Peyer's patch (tissue), 4 donors: ENCODE results near the gene PCTP. TPM values are rescaled to one million over a fixed set of nuclear protein-coding genes. Genes with fewer than 3 reads are reported as not detected.

Experiments
- DNase-seq, 3 donors: peaks; one replicate each; pipeline ENCODE4 v3.0.0-alpha.2; 2017 to 2019
- H3K27ac ChIP-seq, 4 donors: fragments of 200-600 bp; sonication (generic); one replicate each; pipeline ENCODE4 v1.5.1; 2016 to 2019
- H3K27me3 ChIP-seq, 2 donors: fragments of 200-600 bp; sonication (generic); one replicate each; pipeline ENCODE4 v1.5.1; 2019
- H3K36me3 ChIP-seq, 3 donors: fragments of 200-600 bp; sonication (generic); one replicate each; pipeline ENCODE4 v1.5.1; 2016 to 2019
- H3K4me1 ChIP-seq, 4 donors: fragments of 200-600 bp; sonication (generic); one replicate each; pipeline ENCODE4 v1.5.1; 2016 to 2019
- H3K4me3 ChIP-seq, 4 donors: fragments of 200-600 bp; sonication (generic); 1 replicate in 3 of 4; 2 replicates in 1 of 4; pipeline ENCODE4 v1.5.1; 2016 to 2019; ENCODE audit warnings: mild to moderate bottlenecking in 1 of 4
- H3K9me3 ChIP-seq, 4 donors: fragments of 200-600 bp; sonication (generic); one replicate each; pipeline ENCODE4 v1.5.1; 2016 to 2019; ENCODE audit warnings: mild to moderate bottlenecking in 1 of 4
- CTCF ChIP-seq, 6 experiments: fragments of 450-650 bp in 4 of 6; fragments of 200-600 bp in 2 of 6; sonication (generic) in 1 of 6; IDR thresholded peaks; one replicate each; pipeline ENCODE4 v1.5.1; 2017 to 2019; ENCODE audit warnings: antibody characterized with exemption in 6 of 6, mild to moderate bottlenecking in 3 of 6, moderate library complexity in 1 of 6
- POLR2A ChIP-seq, 2 donors: fragments of 450-650 bp; IDR thresholded peaks; one replicate each; pipeline ENCODE4 v1.5.1; 2017; ENCODE audit warnings: antibody characterized with exemption in 2 of 2, mild to moderate bottlenecking in 2 of 2, moderate library complexity in 2 of 2
- total RNA-seq, 4 donors: library from RNA; depleted of rRNA; stranded (reverse); fragments of >200 nt; gene quantifications; one replicate each; pipeline ENCODE4 v1.1.0, GENCODE V29; 2016

Gene PCTP
- total RNA-seq, 4 donors from 2014 or later = 16.0 to 35.5 (median 26.5) TPM

GRCh38 chr17:55772086-55772485, 21.2 kb downstream of the PCTP start:
- H3K36me3 ChIP-seq = peaks cover 0 to 70% (median 0%) of the 10 kb centered on the region in 3 donors

GRCh38 chr17:55773671-55774070, 22.8 kb downstream of the PCTP start:
- H3K4me3 ChIP-seq = no peak overlapping the region
- peaks cover 0 to 5% (median 0%) of the 10 kb centered on the region in 4 donors for H3K4me1 ChIP-seq
- H3K9me3 ChIP-seq = no peaks in the 10 kb centered on the region
- H3K27ac ChIP-seq = no peak overlapping the region
- TF ChIP-seq POLR2A (IDR thresholded peaks at IDR 0.05) = no peak
- TF ChIP-seq CTCF (IDR thresholded peaks at IDR 0.05) = no peak
- DNase-seq = no peak
- peaks cover 0 to 66% (median 0%) of the 10 kb centered on the region in 3 donors for H3K36me3 ChIP-seq
- H3K27me3 ChIP-seq = no peaks in the 10 kb centered on the region

More at GRCh38 chr17:55772086-55772485, 21.2 kb downstream of the PCTP start:
- TF ChIP-seq CTCF (IDR thresholded peaks at IDR 0.05) (no peak), POLR2A (IDR thresholded peaks at IDR 0.05) (no peak)
- Histone ChIP-seq H3K27me3 (no peaks in the 10 kb centered on the region), H3K27ac (no peak overlapping the region), H3K9me3 (no peaks in the 10 kb centered on the region), H3K4me3 (no peak overlapping the region), H3K4me1 (peaks cover 0 to 5% (median 0%) of the 10 kb centered on the region in 4 donors)
- no peak for DNase-seq

GRCh38 chr17:55774846-55775271, 24.0 kb downstream of the PCTP start:
- Histone ChIP-seq H3K4me3 (no peak overlapping the region), H3K36me3 (peaks cover 0 to 58% (median 0%) of the 10 kb centered on the region in 3 donors), H3K27ac (no peak overlapping the region), H3K4me1 (no peaks in the 10 kb centered on the region), H3K9me3 (no peaks in the 10 kb centered on the region), H3K27me3 (no peaks in the 10 kb centered on the region)
- TF ChIP-seq CTCF (IDR thresholded peaks at IDR 0.05) (no peak), POLR2A (IDR thresholded peaks at IDR 0.05) (no peak)
- no peak for DNase-seq

GRCh38 chr17:55776271-55776670, 25.4 kb downstream of the PCTP start:
- no peaks in the 10 kb centered on the region for H3K27me3 ChIP-seq
- TF ChIP-seq POLR2A (IDR thresholded peaks at IDR 0.05) (no peak), CTCF (IDR thresholded peaks at IDR 0.05) (no peak)
- H3K27ac ChIP-seq = no peak overlapping the region
- H3K9me3 ChIP-seq = no peaks in the 10 kb centered on the region
- H3K4me3 ChIP-seq = no peak overlapping the region
- no peaks in the 10 kb centered on the region for H3K4me1 ChIP-seq
- peaks cover 0 to 54% (median 0%) of the 10 kb centered on the region in 3 donors for H3K36me3 ChIP-seq
- DNase-seq = no peak

GRCh38 chr17:55777471-55777971, 26.7 kb downstream of the PCTP start:
- Histone ChIP-seq H3K36me3 (peaks cover 0 to 44% (median 0%) of the 10 kb centered on the region in 3 donors), H3K27ac (no peak overlapping the region), H3K4me3 (no peak overlapping the region), H3K27me3 (no peaks in the 10 kb centered on the region), H3K4me1 (no peaks in the 10 kb centered on the region), H3K9me3 (no peaks in the 10 kb centered on the region)
- no peak for DNase-seq
- TF ChIP-seq POLR2A (IDR thresholded peaks at IDR 0.05) = no peak
- no peak for TF ChIP-seq CTCF (IDR thresholded peaks at IDR 0.05)
